Upper lobe of left lung (tissue), 4 donors: ENCODE data around the gene DNER.

Experiments used
- CTCF ChIP-seq, 6 experiments: fragments of 450-650 bp in 4 of 6; fragments of 200-600 bp in 2 of 6; sonication (generic) in 2 of 6; IDR thresholded peaks; one replicate each; pipeline ENCODE4 v1.5.1; 2016 to 2019; ENCODE audit warnings: antibody characterized with exemption in 6 of 6
- EP300 ChIP-seq, 4 donors: sonication (generic); formaldehyde crosslinking; IDR thresholded peaks; one replicate each; pipeline ENCODE4 v1.5.1; 2017; ENCODE audit warnings: antibody characterized with exemption in 4 of 4, control low read depth in 2 of 4
- POLR2A ChIP-seq, 4 donors: fragments of 450-650 bp; IDR thresholded peaks; one replicate each; pipeline ENCODE4 v1.5.1; 2016 to 2017; ENCODE audit warnings: antibody characterized with exemption in 4 of 4, mild to moderate bottlenecking in 2 of 4
- POLR2AphosphoS5 ChIP-seq, 2 donors: sonication (generic); formaldehyde crosslinking; IDR thresholded peaks; one replicate each; pipeline ENCODE4 v1.5.1; 2017; ENCODE audit warnings: antibody characterized with exemption in 2 of 2

GRCh38 chr2:229335877-229336346 lies 378.4 kb downstream of the DNER start:
- TF ChIP-seq CTCF (IDR thresholded peaks at IDR 0.05) (no peak), EP300 (IDR thresholded peaks at IDR 0.05) (no peak), POLR2AphosphoS5 (IDR thresholded peaks at IDR 0.05) (no peak), POLR2A (IDR thresholded peaks at IDR 0.05) (no peak)
